GM19240 (cell line): Measurements from ENCODE around the gene SUZ12.
"Not testable (repeated sequence)": the region's sequence is repeated elsewhere in the genome, so short reads cannot be mapped to it uniquely, and the experiment has no call there.

Source experiments
- DNase-seq: peaks from one replicate; pipeline ENCODE4 v3.0.0; 2011; ENCODE audit warnings: low spot score; ENCODE audit not compliant: insufficient read length

Gene SUZ12

DNA sequence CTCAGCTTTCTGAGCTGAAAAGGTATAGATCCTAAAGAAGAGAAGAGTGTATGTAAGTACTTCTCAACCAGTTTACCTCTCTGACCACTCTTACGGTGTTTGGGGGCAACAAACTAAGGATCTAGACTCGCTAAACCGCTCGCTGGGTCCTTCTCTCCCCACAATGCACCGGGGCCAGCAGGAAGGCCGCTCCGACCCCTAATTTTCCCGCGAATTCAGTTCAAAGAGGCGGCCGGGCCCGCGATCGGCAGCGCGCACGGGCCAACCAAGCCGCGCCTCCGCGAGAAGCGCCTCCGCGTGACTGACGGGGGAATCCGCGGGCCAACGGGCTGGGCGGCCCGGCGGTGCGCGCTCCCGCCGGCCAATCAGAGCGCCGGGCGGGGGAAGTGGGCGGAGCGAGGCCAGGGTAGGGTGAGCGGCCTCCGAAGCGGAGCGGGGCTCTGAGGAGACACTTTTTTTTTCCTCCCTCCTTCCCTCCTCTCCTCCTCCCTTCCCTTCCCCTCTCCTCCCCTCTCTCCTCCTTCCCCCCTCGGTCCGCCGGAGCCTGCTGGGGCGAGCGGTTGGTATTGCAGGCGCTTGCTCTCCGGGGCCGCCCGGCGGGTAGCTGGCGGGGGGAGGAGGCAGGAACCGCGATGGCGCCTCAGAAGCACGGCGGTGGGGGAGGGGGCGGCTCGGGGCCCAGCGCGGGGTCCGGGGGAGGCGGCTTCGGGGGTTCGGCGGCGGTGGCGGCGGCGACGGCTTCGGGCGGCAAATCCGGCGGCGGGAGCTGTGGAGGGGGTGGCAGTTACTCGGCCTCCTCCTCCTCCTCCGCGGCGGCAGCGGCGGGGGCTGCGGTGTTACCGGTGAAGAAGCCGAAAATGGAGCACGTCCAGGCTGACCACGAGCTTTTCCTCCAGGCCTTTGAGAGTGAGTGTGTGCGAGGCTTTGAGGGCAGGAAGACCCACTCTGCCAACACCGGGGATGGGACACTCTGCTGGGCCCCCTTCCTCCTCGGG is at the start of gene SUZ12:
SUZ12 (plus strand) TSS at position 393 of the 995 bp plus-strand sequence; CDS start at position 633, 240 bp downstream.
- not testable (repeated sequence) for DNase-seq

DNA sequence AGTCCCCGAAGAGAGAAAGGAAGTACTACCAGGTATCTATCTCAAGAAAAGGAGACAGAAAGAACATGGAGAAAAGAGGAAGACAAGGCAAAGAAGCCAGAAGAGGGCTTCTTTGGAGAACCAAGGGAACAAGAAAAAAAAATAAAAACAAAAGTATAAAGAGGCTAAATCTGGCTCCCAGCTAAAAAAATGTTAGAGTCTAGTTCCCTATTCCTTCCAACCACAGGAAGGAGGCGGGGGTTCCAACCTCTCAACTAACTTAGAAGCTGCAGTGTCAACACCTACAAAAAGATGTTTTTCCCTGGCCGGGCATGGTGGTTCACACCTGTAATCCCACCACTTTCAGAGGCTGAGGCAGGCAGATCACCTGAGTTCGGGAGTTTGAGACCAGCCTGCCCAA is 48.7 kb upstream of the SUZ12 start:
- DNase-seq, result no peak

DNA sequence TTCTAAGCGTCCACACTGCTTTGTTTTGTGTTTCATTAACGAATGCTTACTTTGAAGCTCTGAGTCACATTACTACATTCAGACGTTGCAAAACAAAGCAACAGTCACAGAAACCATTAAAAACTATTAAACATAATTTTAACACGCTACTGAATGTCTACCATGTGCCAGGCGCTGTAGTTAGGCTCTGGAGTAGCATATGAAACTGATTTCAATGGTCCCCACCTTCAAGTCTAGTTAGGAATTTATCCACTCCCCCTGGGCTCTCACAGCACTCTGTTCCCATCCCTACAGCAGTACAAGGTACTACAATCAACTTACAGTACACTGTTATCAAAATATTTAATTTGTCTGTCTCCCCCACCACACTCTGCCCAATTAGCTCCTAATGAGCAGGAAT is 35.9 kb upstream of the SUZ12 start:
- DNase-seq, result no peak

DNA sequence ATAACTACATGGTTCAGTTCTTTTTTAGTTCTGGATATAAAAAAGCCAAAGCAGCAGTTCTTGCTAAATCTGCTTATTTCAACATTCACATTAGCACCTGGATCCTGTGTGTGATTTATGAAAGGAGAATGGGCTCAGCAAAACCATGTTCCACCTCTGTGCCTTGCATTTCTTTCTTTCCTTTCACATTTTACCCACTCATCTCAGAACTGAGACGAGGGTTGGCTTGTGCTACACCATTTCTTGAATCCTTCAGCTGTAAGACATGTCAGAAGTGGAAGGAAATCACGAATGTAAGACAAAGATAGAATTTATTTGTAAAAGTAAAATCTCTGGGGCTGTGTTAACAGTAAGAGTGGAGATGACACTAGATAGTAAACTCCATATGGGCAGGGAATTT is 34.1 kb upstream of the SUZ12 start:
- DNase-seq, result no peak

DNA sequence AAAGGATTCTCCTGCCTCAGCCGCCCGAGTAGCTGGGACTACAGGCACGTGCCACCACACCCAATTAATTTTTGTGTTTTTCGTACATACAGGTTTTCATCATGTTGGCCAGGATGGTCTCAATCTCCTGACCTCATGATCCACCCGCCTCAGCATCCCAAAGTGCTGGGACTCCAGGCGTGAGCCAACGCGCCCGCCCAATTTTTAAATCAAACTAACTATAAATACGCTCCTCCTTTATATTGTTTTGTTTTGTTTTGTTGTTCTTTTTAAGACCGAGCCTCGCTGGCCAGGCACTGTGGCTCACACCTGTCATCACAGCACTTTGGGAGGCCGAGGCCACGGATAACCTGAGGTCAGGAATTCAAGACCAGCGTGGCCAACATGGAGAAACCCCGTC is 33.4 kb upstream of the SUZ12 start:
- no peak for DNase-seq

DNA sequence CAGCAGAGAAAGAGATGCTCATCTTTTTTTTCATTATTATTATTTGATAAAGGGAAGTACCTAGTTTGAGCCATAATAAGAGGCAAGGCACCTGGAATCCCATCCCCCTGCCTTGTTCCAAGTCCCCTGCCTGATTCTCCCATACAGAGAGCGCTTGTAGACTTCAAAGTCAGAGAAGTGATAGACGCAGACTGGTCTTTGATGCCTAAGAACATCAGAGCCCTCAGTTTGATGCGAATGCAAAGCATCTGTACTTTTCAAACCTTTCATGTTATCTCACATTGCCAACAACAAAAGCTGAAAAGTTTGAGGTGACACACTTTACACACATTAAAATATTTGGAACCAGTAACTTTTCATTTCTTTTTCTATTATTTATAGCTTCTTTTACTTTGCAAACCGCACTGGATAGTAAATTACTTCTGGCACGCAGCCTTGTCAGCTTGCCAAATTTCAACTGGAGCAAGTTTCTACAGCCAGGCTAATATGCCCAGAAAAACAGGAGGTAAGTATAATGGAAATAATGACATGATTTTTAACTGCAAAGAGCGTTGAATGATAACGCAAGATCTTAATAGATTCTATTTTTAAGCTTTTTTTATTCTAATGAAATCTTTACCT is 29.4 kb upstream of the SUZ12 start:
- DNase-seq, result no peak

DNA sequence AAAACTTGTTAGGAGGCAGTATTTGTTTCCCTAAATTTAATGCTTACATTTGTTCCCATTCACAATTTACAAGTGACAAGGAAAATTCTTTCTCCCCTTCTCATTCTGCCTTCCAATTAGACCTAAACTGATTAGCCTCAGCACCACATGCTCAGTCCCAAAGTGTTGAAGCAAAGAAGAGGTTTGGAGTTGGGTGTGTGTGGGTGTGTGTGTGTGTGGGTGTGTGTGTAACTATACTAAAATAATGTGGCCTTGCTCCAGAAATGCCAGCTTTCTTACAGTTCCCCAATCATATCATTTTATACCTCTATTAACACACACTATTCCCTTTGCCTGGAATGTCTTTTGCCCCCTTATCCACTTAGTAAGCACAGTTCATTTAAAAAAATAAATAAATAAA is 28.4 kb upstream of the SUZ12 start:
- no peak for DNase-seq

DNA sequence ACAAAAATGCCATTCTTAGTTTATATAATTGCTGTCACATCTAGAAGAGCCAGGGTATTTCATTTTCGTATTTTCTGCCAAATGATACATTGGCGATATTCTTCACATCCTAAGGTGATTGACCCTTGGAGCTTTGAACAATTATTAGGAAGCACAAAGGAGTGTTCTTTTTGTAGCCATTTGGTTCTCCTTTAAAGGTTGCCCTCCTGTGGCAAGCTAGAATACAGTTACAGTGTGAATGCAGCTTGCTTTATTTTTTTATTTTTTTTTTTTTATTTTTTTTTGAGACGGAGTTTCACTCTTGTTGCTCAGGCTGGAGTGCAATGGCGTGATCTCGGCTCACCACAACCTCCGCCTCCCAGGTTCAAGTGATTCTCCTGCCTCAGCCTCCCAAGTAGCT is 24.1 kb upstream of the SUZ12 start:
- DNase-seq, result not testable (repeated sequence)

DNA sequence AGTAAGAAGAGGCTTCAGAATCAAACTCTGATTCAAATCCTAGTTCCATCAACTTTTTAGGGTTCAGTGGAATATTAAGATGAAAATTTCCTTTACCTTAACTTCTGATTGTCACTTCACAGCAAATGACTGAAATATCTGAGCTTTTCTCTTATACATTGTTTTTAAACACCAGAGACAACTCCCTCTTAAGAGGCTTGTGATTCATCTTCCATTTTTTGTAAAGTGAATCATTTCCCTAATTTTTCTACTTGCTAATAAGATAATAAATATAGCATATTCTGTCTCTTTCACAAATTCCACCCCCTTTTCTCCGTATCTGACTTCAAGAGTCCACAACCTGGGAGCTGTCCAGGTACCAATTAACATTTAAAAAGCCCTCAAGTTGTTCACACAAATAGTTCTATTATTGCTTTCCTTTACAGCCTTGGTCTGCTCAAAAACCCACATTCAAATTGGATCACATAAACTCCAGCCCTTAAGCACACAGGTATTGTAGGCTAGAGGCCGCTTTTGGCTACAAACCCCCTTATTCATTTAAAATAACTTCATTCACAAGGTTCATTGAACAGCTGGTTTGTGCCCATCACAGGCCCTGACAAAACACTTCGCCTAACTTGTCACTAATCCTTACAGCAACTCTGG is 21.2 kb upstream of the SUZ12 start:
- no peak for DNase-seq

DNA sequence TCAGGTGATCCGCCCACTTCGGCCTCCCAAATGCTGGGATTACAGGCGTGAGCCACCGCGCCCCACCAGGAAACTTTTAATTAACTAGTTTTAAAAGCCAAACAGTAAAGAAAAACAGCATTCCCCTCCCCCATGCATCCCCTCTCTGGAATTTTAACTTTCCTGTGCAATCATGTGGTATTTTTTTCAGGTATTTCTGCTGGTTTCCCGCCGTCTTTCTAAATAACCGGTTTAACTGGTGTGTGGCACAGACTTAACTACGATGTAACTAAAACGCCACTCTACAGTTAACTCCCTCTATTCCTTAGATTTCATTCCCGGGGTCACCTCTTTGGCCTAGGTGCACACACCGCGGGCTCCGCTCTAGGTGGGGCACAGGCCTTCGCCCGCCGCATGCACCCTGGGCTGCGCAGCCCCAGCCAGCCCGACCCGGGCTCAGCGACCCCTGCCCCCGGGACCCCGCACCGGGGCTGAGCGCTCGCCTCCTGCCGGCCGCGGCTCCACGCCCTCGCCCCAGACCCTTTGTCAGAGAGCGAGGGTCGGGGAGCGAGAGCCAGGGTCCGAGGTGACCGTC is 20.2 kb upstream of the SUZ12 start:
- DNase-seq, result no peak

DNA sequence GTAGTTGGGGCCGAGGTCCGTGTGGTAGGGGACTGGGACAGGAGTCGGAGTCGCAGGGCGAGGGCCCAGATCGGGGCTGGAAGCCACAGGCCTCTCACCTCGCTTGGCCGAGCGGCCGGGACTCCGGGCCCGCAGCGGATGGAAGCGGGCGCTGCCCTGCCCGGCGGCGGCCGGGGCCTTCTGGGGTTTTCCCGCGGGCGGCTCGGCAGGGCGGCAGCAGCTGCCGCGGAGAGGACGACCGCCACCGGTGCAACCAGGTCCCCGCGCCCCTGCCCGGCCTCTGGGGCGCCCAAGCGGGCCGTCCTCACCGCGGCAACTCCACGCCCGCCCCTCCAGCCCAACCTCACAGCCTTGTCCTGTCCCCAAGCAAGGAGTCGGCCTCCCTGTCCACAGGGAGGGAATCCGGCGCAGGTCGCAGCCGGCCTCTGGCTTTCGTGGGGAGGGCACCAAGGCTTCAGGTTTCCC is 19.7 kb upstream of the SUZ12 start:
- DNase-seq, result no peak

DNA sequence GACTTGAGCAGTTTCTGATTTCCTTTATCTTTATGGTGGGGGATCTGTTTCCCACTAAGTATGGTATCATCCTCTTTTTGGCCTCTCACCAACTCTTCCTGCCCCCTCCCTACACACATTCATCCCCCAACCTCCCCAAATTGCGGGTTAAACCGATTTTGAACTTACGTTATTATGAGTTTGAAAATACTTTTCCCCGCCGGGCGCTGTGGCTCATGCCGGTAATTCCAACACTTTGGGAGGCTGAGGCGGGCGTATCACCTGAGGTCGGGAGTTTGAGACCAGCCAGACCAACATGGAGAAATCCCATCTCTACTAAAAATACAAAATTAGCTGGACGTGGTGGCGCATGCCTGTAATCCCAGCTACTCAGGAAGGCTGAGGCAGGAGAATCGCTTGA is 19.1 kb upstream of the SUZ12 start:
- not testable (repeated sequence) for DNase-seq

DNA sequence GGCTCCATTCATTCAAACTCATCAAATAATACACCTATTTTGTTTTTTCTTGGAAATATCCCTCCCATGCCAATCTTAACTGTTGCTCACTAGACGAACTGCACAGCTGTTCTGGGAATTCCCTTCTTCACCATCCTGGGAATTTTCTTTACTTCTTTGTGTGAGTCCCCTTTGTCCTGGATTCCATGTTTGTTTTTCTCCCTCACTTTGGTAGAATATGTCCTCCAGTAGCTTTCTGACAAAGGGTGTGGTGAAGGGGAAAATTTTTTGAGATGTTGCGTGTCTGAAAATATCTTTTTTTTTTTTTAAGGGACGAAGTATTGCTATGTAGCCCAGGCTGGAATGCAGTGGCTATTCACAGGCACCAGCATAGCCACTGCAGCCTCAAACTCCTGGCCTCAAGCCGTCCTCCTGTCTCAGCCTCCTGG is 18.1 kb upstream of the SUZ12 start:
- no peak for DNase-seq

DNA sequence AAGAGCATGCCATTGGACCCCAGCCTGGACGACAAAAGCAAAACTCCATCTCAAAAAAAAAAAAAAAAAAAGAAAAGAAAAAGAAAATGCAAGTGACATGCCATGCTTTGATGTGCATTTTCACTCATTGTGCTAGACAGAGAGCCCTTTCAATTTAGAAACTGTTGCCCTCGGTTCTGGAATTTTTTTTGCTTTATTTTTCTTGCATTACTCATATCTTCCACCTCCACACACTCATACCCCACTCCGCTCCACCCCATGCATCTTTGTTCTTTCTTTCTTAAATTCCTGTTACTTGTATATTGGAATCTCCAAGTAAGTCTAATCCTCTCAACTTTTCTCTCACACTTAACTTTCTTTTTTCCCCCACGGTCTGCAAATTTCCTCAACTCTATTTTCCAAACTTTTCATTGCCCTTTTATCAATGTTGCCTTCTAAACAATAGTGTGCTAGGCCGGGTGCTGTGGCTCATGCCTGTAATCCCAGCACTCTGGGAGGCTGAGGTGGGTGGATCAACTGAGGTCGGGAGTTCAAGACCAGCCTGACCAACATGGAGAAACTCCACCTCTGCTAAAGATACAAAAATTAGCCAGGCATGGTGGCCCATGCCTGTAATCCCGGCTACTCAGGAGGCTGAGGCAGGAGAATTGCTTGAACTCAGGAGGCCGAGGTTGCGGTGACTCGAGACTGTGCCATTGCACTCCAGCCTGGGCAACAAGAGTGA is 16.8 kb upstream of the SUZ12 start:
- DNase-seq, result no peak

DNA sequence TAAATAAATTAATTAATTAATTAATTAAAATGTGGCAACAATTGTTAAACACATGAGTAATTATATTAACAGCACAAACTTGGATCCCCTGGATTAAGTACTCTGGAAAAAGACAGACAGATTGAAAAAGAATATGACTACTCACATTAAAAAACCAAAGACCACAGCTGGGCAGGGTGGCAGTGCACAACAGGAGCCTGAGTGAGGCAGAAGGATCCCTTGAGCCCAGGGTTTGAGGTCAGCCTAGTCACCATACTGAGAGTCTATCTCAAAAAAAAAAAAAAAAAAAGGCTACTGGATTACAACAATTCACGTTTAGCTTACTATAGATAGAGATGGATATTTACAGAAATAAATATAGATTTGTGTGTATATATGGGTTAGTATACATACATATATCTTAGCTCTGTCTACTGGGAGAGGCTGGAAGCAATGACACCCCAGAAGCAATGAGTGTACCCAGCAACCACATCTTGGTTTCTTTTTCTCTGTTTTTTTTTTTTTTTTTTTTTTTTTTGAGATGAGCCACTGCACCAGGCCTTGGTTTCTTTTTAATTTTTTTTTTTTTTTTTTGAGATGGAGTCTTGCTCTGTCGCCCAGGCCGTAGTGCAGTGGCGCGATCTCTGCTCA is 10.6 kb upstream of the SUZ12 start:
- no peak for DNase-seq

DNA sequence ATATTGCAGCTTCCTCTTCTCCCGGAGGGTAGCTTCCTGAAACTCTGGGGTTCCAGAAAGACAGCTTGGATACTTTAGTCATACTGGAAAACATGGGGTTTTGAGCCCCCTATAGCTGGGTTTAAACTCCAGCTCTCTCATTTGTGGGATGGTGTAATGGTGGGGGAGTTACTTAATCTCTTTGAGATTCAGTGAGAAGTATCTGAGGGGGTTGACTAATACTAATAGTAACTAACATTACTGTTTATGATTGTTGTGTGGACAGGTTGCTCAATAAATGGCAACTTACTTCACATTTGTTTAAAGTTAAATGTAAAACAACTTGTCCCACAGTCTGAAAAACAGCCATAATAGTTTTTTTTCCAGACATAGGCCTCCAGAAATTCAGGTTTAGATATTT is 5.1 kb upstream of the SUZ12 start:
- no peak for DNase-seq

DNA sequence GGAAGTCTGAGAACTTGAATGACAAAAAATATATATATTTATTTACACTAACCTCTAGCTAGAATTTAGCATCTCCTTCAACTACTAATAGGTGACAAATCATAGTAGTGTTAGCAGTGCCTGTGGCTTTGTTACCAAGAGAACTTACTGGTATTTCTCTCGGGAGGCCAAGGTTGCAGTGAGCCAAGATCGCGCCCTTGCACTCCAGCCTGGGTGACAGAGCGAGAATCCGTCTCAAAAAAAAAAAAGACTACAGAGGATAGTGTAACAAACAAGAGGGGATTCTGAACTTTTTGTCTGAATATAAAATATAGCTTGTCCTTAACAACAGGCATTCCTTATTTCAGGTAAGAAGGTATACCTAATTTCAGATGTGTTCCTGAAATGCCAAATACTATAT is 1.3 kb upstream of the SUZ12 start:
- no peak for DNase-seq

DNA sequence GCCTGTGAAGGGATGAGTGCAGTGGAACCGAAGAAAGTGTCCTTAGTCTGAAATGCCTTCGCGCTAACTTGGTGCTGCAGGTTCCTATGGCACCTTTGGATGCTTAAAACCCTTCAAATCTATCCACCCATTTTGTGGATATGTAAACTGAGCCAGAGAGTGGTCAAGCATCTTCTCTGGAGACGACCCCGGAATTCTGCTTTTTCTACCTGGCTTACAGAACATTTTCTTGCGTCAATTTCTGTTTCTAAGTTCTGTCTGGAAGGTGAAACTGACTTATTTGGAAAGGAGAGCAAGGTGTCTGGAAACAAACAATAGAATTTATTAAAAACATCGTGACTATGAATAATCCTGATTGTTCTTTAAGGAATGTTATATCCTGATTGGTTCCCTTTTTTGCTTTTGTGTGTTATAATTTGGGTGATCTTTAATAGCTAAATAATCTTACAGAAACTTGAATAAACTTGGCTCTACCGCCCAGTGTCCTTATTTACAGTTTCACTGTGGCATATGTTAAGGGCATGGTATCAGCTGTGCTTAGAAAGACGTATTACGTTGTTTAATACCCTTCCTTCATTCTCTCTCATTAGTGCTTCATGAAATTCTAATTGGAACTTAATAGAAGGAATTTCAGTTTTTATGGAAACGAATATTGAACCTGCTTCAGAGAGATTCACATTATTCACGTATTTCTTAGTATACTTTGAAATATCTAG is 1.3 kb downstream of the SUZ12 start:
- DNase-seq, result not testable (repeated sequence)

DNA sequence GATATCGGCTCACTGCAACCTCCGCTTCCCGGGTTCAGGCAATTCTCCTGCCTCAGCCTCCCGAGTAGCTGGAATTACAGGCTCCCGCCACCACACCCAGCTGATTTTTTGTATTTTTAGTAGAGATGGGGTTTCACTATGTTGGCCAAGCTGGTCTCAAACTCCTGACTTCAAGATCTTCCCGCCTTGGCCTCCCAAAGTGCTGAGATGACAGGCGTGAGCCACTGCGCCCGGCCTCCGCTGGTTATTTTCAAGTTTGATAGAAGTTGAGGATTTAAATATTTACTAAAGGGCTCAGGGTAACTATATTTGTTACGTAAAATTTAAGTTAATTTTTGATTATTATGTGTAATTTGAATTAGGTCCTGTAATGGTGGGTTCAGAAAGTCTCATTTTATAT is 5.1 kb downstream of the SUZ12 start:
- DNase-seq, result not testable (repeated sequence)

DNA sequence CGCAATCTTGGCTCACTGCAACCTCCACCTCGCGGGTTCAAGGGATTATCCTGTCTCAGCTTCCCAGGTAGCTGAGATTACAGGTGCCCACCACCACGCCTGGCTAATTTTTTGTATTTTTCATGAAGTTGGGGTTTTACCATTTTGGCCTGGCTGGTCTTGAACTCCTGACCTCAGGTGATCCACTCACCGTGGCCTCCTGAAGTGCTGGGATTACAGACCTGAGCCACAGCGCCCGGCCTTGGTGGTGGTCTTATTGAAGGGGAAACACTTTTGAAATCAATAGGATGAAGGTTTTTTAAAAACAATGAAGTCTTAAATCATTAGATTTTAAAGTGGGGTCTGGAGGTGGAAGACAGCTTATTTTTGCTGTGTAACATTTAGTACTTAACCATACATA is 5.6 kb downstream of the SUZ12 start:
- not testable (repeated sequence) for DNase-seq
